GM11168 (cell line): ENCODE data around the gene MINDY4.

ENCODE experiments used
- in situ Hi-C: fragments of 300-500 bp; cut with MboI; formaldehyde crosslinking; loops from one replicate; pipeline ENCODE4 v1.12.0; 2022; ENCODE audit warnings: low sequenced_read_pairs; ENCODE audit not compliant: unreplicated experiment

MINDY4 gene

GRCh38 chr7:30771174-30771879 is at the start of gene MINDY4:
Gene MINDY4, plus strand, starts transcription at chr7:30771417. Its CDS starts 77 bp downstream, at chr7:30771494.
- in situ Hi-C loops: no loop called here

GRCh38 chr7:30722187-30722586 is 49.0 kb upstream of the MINDY4 start:
- in situ Hi-C loops: no loop called here

DNA sequence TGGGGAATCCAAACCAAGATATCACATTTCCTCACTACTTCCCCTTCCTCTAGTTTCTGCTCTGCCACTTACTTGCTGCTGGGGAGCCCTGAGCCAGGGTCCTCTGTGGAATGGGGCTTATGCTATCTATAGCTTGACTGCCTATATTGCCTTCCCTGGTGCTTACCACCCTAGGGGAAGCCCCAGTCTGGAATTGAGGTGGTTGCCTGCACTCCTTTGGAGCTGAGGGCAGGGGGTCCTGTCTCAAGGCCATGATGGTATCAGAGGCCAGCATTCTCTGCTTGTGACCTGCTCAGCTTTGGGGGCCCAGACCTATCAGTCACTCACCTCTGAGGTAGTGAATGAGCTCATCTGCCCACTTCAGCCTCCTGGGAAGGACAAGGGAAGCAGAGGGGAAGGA is 48.5 kb upstream of the MINDY4 start:
- in situ Hi-C loops: no loop called here

GRCh38 chr7:30723776-30724175 is 47.4 kb upstream of the MINDY4 start:
- in situ Hi-C loops: no loop called here

GRCh38 chr7:30726296-30727006 is 44.8 kb upstream of the MINDY4 start:
- in situ Hi-C loops: no loop called here

- in situ Hi-C loops: no loop called here
These were observed 43.9 kb upstream of the MINDY4 start for GRCh38 chr7:30727061-30727945.

DNA sequence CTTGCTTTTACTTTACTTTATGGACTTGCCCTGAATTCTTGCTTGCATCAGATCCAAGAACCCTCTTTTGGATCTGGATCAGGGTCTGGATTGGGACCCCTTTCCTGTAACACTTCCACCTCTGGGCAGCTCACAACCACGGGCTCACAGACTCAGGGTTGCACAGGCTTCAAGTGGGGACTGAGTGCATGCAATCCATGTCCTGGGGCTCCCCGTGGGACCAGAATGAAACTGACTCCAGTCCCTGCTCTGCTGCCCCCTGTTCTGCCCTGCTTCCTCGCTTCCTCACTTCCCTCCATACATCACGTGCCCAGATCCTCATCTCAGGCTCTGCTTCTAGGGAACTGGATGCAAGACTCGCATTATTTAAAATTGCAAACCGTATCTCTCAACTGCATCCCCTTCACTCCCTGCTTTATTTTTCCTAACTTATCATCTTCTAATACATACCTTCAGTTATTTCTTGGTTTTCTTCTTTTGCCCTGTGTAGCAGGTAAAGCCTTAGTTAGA is 42.6 kb upstream of the MINDY4 start:
- in situ Hi-C loops: no loop called here

DNA sequence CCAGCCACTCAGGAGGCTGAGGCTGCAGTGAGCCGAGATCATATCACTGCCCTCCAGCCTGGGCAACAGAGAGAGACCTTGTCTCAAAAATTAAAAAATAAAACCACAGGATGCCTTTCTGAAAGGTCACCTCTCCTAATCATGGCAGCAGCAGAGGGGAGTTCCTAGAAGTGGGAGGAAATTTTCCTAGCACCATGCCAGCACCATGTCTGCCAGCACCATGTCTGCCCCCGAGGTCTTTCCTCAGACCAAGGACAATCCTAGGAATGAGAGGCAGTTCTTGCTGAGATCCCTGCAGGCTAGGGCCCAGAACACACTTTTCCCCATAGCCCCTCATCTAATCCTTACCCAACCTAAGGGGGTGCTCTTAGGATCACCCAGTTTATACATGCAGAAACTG is 41.6 kb upstream of the MINDY4 start:
- in situ Hi-C loops: loop anchor here (10.0 kb wide), 1 partner anchor 175 kb away; no protein-coding TSS in a partner anchor

DNA sequence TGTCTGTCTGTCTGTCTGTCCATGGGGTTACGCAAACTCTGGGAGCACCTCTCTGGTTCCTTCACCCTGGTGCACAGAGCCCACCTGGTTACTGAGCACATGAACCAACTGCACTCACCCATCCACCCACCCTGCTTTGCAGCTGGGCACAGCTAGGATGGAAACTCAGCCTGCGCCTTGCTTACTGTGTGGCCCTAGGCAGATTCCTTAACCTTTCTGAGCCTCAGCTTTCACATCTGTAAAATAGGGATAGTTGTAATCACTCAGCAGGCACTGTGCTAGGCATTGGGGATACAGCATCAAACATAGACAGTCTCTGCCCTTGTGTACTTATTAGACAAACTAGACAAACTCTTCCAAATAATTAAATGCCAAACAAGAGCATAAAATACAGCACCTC is 41.1 kb upstream of the MINDY4 start:
- in situ Hi-C loops: loop anchor here (10.0 kb wide), 1 partner anchor 175 kb away; no protein-coding TSS in a partner anchor

GRCh38 chr7:30730996-30731395 is 40.2 kb upstream of the MINDY4 start:
- in situ Hi-C loops: loop anchor here (10.0 kb wide), 1 partner anchor 176 kb away; no protein-coding TSS in a partner anchor

GRCh38 chr7:30731581-30731980 is 39.6 kb upstream of the MINDY4 start:
- in situ Hi-C loops: loop anchor here (10.0 kb wide), 1 partner anchor 177 kb away; no protein-coding TSS in a partner anchor

DNA sequence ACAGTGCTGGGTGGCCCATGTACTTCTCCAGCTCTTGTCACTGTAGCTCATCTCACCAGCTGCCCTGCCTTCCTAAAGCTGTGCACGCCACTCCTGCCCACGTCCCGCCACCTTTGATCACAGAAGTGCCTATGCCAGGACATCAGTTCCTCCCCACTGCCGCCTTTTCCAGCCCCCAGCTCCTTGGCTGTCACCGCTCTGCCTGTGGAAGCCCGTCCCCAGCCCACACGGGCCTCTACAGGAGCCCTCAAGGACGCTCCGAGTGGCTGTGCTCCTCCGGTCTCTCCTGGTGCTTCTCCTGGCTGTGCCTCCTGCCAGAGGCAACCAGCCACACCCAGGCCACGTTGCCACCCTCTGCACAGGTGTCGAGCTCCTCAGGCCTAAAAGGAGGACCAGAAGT is 38.6 kb upstream of the MINDY4 start:
- in situ Hi-C loops: loop anchor here (10.0 kb wide), 1 partner anchor 178 kb away; no protein-coding TSS in a partner anchor

DNA sequence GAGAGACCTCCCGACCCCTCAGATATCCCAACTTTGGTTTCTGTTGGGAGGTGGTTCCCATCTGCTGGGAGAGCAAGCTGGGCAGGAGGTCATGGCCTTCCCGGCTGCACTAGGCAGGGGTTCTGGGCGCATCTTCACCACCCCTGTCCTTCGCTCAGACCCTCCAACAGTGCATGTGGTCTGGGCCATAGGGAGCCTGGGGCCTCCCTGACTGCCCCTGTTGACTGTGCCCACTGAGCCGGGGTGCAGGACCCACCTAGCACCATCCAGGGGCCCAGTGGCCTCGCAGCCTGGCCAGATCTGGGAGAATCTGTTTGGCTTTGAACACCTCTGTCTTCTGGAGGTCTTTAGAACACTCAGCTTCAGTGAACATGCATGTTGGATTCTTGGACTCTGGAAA is 38.0 kb upstream of the MINDY4 start:
- in situ Hi-C loops: loop anchor here (10.0 kb wide), 1 partner anchor 178 kb away; no protein-coding TSS in a partner anchor

DNA sequence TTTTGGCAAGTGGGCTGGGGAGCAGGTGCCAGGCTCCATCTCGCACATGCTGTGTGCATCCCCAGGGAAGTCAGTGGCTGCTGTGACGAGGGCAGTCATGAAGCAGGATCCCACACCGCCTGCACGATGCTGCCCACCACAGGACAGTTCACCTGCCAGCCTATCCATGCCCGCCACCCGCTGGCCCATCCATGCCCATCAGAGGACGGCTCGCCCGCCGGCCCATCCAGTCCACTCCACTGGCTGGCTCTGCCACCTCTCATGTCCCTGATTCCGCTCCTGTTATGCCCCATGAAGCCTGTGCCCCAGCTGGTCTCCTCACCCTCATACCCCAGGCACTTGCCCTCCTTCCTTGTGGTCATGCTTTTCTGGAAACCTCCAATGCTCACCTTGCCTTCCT is 37.5 kb upstream of the MINDY4 start:
- in situ Hi-C loops: loop anchor here (10.0 kb wide), 1 partner anchor 179 kb away; no protein-coding TSS in a partner anchor

DNA sequence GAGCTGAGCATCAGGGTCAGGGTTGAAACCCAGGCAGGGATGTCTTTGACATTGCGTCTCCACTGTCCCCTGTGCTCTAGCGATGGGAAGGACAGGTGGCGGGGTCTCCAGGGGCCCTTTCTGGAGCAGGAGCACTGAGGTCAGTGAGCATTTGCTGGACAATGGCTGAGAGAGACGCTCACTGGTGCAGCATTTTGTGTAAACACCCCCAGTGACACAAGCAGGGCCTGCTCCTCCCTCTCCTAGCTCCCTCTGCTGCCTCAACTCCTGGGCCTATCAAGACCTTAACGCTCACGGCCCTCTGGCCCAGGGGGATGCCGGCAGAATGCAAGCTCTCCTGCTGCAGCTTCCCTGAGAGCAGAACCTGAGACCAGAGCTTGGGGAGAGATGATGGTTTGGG is 36.7 kb upstream of the MINDY4 start:
- in situ Hi-C loops: loop anchor here (10.0 kb wide), 1 partner anchor 180 kb away; no protein-coding TSS in a partner anchor

GRCh38 chr7:30735631-30736030 is 35.6 kb upstream of the MINDY4 start:
- in situ Hi-C loops: loop anchor here (10.0 kb wide), 1 partner anchor 181 kb away; no protein-coding TSS in a partner anchor

DNA sequence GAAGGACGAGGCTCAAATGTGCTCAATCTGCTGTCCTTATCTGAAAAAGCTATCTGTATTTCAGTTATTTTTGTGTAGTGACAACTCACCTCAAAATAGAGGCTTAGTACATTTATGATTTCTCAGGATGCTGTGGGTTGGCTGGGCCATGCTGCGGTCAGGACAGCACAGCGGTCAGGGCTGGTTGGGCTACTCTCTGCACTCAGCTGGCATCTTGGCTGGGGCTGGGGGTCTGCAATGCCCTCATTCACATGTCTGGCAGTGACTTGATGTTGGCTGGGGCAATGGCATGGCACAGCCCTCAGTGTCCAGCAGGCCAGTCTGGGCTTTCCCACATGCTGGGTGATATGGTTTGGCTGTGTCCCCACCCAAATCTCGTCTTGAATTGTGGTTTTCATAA is 34.9 kb upstream of the MINDY4 start:
- in situ Hi-C loops: loop anchor here (10.0 kb wide), 1 partner anchor 181 kb away; no protein-coding TSS in a partner anchor

- in situ Hi-C loops: loop anchor here (10.0 kb wide), 1 partner anchor 183 kb away; no protein-coding TSS in a partner anchor
These were observed 32.9 kb upstream of the MINDY4 start for GRCh38 chr7:30738026-30738915.

DNA sequence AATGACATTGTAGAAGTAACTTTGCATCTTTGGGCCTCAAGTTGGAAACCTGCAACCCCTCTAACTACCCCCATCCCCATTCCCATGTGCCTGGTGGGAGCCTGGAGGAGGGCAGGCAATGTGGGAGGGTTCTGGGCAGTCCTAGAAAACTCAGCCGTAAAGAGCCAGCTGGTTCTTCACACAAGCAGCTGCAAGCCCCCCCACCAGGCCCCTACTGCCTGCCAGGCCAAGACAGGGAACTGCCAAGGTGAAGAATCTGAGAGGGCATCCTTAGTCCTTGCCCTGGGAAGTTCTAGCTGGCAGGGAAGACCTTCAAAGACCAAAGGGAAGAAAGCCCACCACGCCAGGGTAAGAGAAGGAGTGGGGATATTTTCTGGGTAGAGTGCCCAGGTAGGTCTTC is 31.5 kb upstream of the MINDY4 start:
- in situ Hi-C loops: loop anchor here (10.0 kb wide), 1 partner anchor 185 kb away; no protein-coding TSS in a partner anchor
